Measurements from ENCODE around the gene KDM2B.
"Not testable (repeated sequence)": the region's sequence is repeated elsewhere in the genome, so short reads cannot be mapped to it uniquely, and the experiment has no call there.

The KDM2B gene

DNA sequence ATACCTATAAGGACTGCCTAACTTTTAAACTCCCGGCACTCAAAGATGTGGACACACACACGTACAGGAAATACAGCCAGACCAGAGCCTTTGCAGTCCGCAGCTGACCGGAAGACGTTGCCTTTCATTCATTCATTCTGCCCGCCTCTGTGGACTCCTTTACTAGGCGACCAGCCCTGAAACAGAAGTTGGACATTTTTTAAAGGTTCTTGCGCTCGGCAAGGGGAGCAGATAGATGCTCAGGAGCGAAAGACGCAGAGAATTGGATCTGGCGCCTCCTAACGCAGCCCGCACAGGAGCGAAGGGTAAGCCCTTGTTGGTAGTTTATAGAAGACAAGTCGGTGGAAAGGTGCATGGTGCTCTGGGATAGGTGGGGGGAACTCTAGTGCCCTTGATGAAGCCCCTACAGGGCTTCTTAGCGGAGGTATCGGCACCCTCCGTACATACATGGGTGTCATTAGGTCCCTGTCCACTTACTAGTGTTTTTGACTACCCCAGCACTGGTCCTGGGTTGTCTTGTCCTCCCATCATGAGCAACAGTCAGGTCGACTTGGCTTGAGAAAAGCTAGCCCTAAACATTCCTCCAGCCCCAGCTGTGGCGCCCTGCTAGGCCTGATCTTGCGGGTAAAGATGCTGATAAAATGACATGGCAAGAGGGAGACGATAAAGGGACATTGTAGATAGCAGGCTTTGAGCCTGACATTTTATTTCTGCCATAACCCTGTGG is at the start of gene KDM2B:
Gene KDM2B (minus strand): TSS at position 65 of the 727 bp plus-strand sequence. CDS start 112 bp downstream, outside the sequence.
- DNase-seq (ENCODE audit: low spot score), result peak; percentile 36

DNA sequence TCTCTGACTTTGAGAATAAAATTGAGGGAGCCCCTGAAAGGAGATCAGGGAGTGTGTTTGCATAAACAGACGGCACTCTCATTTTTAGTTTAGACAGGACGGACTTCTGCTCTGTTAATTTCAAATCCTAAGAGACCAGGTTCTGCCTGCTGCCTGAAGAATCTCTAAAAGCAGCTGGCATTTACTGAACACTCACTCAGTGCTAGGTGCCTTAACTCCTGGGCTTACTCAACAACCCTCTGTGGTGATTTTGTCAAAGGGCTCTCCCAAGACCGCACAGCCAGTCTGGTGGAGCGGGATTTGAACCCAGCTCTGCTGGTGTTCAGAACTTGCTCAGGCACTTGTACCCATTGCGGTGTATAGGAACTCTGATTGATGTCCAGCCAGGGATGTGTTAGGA is 47.7 kb upstream of the KDM2B start:
- DNase-seq (ENCODE audit: low spot score), result no peak

DNA sequence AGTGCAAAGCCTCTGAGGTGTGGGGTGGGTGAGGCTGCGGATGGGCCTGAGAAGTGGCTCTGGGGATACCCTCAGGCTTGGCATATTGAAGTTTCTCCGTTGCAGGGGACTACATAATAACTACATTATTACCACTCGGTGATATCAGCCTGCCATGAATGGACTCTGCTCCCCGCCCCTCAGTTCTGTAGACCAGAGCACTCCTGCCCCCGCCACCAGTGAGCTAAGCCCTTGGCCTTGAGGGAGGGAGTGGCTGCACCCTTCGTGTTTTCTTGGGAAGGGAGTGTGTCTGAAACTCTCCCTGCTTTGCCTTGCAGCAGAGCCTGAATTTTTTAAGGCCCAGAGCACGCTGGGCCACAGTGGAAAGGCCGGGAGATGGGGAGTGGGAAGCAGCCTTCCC is 47.2 kb upstream of the KDM2B start:
- DNase-seq (ENCODE audit: low spot score), result no peak

DNA sequence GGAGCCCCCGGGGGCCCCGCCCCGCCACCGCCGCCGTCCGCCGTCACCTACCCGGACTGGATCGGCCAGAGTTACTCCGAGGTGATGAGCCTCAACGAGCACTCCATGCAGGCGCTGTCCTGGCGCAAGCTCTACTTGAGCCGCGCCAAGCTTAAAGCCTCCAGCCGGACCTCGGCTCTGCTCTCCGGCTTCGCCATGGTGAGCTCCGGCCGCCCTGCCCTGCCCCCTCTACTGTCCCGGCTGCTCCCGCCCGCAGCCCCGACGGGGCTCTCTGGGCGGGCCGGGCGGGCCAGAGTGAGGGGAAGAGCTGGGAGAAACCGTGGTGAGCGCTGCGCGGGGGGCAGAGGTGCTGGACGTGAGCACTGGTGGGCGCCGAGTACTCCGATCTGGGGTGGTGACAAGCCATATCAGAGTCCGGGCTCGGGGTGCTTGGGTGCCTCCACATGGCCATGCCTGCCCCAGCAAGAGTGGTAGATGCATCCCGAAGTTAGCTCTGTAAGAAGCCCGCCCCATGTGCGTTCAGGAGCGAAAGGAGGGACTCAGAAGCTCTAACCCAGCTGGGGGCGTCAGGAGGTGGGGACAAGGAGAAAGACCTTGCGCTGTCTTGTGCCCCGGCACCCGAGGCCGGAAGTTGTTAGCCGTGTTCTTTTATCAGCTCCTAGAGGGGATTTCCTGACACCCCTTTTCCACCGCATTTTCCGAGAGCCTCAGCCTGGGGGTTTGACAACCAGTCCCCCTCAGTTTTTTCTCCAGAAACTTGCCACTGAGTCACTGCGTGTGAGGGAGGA is 46.2 kb upstream of the KDM2B start:
- DNase-seq (ENCODE audit: low spot score), result peak; percentile 51

DNA sequence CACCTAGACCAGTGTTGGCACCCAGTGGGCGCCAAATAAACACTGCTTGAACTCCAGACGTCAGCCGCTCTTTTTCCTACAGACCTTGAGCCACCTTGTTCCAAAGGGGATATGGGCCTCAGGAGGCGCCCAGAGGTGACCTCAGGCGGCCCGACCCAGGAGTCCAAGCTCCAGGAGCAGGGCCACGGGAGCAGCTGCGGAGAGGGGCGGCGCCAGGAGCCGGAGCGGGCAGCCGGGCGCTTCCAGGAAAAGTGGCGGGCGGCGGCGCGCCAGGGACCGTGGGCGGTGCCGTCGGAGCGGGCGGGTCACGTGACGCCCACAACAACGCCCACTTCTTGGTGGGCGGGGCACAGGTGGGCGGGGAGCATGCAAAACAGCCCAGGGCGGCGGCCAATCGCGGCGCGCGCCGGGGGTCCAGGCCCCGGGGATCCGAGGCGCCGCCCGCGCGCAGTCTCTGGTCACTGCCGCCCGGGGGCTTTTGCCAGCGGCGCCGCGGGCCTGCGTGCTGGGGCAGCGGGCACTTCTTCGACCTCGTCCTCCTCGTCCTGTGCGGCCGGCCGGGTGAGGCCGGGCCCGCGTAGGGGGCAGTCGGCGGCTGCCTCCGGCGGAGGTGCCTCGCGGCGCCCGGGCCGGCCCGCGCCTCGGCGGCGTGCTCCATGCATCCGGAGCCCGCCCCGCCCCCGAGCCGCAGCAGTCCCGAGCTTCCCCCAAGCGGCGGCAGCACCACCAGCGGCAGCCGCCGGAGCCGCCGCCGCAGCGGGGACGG is 45.4 kb upstream of the KDM2B start, which contains the start of gene ORAI1:
Gene ORAI1 (plus strand): TSS at position 444 of the 766 bp plus-strand sequence.
- peak; percentile 92 for DNase-seq (ENCODE audit: low spot score)

DNA sequence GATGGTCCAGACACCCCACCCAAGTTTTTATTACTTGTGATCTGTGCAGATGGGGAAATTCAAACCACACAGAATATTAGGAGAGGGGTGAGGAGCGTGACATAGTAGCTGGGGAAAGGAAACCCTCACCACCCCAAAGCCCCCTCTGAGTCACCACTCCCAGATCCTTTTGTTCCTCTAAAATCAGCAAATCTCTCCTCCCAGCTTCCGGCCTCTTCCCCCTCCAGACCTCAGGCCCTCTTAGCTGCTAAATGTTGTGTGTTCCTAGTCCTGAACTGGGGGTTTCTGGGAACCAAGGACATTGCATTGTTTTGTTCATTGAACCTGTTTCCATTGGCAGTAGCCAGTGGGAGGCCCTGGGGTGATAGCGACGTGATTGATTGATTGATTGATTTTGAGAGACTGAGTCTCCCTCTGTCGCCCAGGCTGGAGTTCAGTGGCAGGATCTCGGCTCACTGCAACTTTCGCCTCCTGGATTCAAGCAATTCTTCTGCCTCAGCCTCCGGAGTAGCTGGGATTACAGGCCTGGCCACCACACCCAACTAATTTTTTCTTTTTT is 39.6 kb upstream of the KDM2B start:
- DNase-seq (ENCODE audit: low spot score), result no peak

DNA sequence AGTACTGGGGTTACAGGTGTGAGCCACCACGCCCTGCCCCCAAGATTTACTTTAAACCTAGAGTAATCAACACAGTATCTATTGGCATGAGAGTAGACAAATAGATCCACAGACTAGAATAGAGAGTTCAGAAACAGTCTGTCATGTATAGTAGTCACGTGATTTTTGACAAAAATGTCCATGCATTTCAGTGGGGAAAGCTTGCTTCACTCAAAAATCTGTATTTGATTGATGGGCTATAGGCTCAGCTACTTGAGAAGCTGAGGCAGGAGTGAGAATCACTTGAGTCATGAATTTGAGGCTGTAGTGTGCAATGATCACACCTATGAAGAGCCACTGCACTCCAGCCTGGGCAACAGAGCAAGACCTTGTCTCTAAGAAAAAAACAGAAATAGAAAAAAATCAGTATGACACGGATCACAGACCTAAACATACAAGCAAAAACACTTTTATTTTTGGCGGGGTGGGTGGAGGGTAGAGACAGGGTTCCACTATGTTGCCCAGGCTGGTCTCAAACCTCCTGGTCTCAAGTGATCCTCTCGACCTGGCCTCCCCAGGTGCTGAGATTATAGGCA is 37.9 kb upstream of the KDM2B start:
- DNase-seq (ENCODE audit: low spot score), result no peak

DNA sequence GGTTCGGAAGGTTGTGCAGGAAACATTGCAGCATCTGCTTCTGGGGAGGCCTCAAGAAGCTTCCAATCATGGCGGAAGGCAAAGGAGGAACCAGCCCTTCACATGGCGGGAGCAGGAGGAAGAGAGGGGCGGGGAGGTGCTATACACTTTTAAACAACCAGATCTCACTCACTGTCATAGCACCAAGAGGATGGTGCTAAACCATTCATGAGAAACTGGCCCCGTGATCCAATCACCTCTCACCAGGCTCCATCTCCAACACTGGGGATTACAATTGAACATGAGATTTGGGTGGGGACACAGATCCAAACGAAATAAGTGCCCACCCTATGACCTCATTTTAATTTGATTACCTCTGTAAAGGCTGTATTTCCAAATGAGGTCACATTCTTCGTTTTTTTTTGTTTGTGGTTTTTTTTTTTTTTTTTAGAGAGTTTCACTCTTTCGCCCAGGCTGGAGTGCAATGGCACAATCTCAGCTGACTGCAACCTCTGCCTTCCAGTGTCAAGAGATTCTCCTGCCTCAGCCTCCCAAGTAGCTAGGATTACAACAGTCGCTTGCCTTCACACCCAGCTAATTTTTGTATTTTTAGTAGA is 34.1 kb upstream of the KDM2B start:
- no peak for DNase-seq (ENCODE audit: low spot score)

DNA sequence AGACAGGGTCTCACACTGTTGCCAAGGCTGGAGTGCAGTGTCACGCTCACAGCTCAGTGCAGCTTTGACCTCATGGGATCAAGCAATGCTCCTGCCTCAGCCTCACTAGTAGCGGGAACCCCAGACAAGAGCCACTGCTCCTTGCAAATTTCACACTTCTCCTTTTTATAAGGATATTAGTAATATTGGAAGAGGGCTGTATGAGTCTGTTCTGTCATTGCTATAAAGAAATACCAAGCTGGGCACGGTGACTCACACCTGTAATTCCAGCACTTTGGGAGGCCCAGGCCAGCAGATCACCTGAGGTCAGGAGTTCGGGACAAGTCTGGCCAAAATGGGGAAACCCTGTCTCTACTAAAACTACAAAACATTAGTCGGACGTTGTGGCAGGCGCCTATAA is 32.6 kb upstream of the KDM2B start:
- DNase-seq (ENCODE audit: low spot score), result no peak

DNA sequence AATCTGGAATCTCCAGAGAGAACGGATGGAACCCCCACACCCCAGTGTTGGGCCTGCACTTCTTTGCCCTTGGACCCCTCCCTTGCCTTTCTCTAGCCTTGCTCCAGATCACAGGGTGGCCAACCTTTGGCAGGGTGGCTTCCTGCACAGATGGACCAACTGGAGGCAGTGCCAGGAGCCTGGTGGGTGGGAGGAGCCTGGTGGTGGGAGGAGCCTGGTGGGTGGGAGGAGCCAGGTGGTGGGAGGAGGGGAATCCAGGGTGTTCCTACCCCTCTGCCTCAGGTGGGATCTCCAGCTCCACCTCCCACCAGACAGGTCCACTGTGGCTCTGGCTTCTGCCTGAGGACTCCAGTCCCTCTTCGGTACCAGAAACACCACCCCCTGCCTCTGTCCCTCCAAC is 30.5 kb upstream of the KDM2B start:
- no peak for DNase-seq (ENCODE audit: low spot score)

DNA sequence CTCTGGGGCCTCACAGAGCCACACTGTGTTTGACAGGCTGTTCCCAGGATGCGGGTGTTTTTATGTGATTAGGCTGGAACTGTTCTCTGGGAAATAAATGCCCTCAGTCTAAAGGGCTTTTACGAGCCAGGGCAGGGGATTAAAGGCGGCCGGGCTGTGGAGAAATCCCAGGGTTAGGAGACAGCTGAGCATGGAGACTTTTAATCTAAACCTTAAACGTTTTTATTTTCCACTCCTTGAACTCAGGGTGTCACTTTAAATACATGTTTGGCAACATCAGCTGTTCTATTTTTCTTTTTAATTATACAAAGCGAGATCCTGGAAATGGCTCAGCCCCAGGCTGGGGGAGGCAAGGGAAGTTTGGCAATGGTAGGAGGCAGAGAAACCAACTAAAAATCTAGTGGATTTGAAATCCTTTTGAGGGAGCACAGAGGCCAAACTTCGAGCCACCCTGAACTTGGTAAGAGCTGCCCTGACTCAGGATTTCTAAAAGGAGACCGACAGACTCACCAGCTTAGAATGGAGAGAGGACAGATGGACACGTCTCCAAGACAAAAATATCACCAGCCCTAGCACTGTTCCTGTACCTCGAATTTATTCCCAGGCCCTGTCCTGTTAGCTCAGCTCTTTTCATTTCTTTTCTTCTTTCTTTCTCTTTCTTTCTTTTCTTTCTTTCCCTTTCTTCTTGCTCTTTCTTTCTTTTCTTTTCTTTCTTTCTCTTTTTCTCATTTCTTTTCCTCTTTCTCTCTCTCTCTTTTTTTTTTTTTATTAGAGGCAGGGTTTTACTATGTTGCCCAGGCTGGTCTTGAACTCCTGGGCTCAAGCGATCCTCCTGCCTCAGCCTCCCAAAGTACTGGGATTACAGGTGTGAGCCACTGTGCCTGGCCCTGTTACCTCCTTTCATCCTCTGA is 29.7 kb upstream of the KDM2B start:
- DNase-seq (ENCODE audit: low spot score), result no peak

DNA sequence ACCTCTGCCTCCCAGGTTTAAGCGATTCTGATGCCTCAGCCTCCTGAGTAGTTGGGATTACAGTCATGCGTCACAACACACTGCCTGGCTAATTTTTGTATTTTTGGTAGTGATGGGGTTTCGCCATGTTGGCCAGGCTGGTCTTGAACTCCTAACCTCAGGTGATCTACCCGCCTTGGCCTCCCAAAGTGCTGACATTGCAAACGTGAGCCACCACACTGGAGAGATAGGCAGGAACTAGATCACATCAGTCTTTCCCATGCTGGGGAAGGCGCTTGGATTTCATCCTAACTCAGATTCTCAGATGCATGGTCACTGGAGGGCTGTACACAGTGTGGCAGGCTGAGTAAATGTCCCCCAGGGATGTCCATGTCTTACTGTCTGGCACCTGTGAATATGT is 27.5 kb upstream of the KDM2B start:
- DNase-seq (ENCODE audit: low spot score), result no peak

DNA sequence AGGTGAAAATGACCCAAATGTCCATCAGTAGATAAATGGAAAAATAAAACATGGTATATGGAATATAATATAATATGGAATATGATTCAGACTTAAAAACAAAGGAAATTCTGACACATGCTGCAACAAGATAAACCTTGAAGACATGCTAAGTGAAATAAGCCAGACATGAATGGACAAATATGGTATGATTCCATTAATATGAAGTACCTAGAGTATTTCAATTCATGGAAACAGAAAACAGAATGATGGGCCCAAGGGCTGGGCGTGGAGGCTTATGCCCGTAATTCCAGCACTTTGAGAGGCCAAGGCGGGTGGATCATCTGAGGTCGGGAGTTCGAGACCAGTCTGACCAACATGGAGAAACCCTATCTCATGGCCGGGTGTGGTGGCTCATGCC is 22.8 kb upstream of the KDM2B start:
- no peak for DNase-seq (ENCODE audit: low spot score)

DNA sequence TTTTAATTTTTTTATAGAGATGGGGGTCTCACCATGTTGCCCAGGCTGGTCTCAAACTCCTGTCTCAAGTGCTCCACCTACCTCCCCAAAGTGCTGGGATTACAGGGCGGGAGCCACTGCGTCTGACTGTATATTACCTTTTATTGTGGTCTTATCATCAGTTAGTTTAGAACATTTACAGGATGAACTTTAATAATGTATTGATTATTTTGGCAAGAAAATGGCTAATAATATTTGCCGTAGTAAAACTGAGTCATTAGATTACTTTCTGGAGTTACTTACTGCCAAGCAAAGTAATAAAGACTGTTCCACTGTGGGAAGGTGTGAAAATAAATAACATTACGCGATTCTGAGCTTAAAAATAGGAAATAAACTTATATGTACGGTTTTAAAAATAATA is 21.9 kb upstream of the KDM2B start:
- DNase-seq (ENCODE audit: low spot score), result no peak

DNA sequence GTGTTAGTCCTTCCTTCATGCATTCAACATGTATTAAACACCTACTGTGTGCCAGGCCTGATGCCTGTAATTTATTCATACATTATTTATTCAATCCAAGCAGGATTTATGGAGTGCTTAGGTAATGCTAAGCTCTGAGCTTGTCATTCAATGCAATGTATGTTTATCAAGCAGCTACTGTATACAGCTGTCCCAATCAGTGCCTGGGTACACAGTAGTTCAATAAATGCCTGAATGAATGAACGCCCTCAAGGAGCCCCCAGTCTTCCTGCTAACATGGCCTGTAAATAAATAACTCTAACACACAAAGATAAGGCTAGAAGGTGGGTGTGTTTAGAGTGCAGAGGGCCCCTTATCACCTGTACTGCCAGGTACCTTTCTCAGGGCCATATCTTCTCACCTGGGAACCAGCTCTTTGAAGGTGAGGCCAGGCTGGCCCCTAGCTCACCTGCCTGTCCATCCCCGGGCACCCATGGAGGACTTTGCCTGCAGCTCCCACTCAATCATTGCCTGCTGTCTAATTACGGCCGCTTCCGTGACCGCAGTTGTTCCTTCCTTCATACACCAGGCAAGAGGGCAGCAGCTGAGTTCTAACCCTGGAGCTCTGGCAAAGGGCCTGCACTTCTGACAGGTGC is 20.0 kb upstream of the KDM2B start:
- DNase-seq (ENCODE audit: low spot score), result no peak

DNA sequence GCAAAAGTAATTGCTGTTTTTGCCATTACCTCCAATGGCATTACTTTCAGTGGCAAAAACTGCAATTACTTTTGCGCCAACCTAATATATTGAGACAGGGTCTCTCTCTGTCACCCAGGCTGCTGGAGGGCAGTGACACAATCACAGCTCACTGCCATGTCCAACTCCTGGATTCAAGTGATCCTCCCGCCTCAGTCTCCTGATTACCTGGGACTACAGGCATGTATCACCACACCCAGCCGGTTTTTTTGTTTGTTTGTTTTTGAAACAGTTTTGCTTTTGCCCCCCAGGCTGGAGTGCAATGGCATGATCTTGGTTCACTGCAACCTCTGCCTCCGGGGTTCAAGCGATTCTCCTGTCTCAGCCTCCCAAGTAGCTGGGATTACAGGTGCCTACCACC is 15.7 kb upstream of the KDM2B start:
- no peak for DNase-seq (ENCODE audit: low spot score)

DNA sequence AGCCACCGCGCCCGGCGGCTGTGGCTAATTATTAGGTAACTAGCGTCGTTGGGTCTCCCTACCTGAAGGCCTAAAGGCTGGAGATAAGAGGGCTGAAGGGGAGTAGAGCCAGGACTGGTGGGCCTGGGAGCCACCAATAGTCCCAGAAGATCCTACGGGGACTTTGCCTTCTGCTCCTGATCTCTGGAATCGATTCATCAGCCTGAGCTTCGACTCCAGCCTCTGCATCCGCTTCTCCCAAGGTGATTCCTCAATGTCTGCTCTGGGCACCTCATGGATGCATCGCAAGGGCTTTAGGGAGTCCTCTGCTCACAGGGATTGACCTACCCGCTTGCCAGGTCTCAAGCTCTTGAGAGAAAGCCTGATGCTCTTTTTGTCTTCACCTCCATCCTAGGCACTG is 14.7 kb upstream of the KDM2B start:
- no peak for DNase-seq (ENCODE audit: low spot score)

DNA sequence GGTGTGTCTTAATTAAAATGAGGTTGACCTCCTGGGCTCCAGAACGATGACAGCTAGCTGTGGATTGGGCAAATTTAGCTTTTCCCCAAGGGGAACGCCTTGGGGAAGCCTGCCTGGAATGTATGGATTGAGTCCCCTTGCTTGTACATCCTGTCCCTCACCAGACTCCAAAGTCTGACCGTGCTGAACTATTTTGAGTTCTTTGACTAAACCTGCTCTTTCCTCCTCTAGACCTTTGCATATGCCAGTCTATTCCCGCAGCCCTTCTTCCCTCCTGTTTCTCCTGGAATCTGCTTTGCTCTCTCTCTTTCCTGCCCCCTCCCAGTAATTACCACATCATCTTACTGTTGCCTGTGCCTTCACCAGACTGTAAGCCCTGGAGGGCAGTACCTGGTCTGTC is 11.5 kb upstream of the KDM2B start:
- no peak for DNase-seq (ENCODE audit: low spot score)

DNA sequence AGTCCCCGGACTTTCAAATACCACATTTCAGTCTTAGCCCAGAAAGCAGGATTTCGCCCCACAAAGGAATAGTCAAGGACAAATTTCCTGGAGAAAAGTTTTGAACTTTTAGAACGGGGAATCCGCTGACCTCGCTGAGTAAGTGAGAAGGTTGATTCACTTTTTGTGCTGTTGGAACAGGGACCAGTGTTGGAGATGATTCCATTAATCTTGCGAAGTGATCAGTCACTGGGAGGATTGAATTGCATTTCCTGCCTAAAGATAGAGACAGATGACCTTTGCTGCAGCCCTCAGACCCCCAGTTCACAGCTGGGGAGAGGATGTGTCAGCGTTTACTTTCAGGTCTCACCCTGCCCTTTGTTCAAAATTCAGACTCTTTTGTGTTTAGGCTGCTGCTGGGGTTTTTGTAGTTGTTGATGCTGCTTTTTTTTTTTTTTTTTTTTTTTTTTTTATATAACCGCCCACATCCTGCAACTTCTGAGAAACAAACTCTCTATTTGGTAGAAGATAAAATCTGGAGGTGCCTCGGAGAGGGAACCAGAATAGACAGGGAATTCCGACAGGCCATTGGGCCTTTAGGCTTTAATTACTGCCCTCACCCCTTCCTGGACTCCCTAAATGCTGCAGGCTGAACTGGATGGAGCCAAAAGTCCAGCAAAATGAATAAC is 9.8 kb upstream of the KDM2B start:
- no peak for DNase-seq (ENCODE audit: low spot score)

DNA sequence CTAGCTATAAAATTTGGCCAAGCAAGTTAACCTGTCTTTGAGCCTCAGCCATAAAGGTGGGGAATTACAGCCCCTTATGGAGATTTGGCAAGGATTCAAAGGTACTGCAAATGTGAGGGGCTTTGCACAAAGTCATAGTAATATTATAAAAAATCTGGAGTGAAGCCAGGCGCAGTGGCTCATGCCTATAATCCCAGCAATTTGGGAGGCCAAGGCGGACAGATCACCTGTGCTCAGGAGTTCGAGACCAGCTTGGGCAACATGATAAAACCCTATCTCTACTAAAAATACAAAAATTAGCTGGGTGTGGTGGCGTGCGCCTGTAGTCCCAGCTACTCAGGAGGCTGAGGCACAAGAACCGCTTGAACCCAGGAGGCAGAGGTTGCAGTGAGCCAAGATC is 4.1 kb upstream of the KDM2B start:
- not testable (repeated sequence) for DNase-seq (ENCODE audit: low spot score)

Data from kidney capillary endothelial cell (primary cell).